Activated T-cell treated with anti-CD3 and anti-CD28 coated beads for 1 hour (primary cell): ENCODE data around the gene INAFM2.

Experiments
- DNase-seq: peaks from one replicate; pipeline ENCODE4 v3.0.0-alpha.2; 2020; ENCODE audit warnings: low read depth

Gene INAFM2

GRCh38 chr15:40287968-40288367 is 35.5 kb upstream of the INAFM2 start:
- no peak for DNase-seq

DNA sequence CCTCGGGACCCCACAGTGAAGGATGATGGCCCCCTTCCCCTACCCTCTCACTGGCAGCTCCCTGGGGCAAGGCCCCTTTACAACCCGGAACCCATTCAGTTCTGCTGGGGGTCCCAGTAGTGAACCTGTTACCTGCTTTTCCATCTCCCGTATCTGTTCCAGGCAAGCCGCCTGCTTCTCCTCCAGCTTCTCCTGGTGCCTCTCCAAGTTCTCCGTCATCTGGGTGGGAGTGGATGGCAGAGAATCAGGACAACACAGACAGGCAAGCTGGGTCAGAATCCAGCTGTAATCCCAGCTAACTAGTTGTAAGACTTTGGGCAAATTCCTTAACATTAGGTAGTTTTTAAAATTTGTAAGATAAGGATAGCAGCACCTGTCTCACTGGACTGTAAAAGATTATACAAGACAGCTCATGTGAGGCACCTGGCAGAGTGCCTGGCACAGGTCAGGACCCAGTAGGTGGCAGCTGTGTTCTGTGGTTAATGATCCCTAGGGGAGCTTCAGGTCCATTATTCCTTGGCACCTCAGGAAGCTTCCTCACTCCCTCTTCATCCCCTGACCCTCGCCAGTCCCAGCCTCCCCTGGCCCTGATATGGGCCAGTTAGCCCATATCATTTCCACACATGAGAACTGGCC is 34.2 kb upstream of the INAFM2 start:
- no peak for DNase-seq

GRCh38 chr15:40290545-40290917 is 33.0 kb upstream of the INAFM2 start:
- no peak for DNase-seq

DNA sequence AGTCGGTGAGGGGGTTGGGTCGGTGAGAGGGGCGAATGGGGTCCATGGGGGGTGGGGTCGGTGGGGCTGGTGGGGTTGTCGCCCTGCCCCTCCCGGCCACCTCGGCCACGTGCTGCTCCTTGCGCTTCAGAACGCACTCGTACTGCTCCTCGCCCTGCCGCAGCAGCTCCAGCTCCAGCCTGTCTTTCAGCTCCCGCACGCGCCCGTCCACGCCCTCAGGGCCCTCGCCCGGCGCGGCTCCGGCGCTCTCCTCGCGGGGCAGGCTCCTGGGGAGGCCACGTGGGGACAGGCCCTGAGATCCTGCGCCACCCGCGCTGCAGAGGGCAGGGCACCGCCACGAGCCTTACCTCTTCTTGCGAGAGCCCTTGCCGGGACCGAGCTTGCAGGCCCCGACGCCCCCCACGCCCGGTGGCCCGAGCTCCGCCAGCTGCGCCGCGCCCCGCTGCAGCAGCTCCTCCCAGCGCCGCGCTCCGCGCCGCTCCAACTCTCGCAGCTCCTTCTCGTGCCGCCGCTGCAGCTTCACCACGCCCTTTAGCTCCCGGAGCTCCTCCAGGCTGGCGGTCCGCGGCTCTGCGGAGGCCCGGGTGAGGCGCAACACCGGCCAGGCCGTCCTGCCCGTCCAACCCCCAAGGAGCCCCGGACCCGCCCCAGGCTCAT is 32.4 kb upstream of the INAFM2 start:
- DNase-seq: no peak

- DNase-seq: no peak
These were observed 31.2 kb upstream of the INAFM2 start for GRCh38 chr15:40292246-40292645.

DNA sequence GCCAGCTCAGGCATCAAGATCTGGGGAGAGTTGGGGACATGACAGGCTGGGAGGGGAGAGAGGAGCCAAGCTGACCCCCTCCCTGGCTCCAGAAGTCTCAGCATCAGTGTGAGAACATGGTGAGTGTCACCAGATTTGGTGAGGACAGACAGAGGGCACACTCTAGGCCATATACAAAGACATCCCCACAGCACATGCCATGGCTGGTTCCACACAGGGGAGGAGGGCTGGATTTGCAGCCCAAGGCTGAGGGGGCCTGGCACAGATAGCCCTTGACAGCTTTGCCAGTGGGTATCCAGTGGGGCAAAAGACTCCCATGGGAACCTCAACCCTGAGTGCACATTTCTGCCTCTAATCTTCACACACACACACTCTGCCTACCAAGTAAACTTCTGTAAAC is 30.5 kb upstream of the INAFM2 start:
- no peak for DNase-seq

- DNase-seq: no peak
These were observed 29.3 kb upstream of the INAFM2 start for GRCh38 chr15:40293905-40294895.

DNA sequence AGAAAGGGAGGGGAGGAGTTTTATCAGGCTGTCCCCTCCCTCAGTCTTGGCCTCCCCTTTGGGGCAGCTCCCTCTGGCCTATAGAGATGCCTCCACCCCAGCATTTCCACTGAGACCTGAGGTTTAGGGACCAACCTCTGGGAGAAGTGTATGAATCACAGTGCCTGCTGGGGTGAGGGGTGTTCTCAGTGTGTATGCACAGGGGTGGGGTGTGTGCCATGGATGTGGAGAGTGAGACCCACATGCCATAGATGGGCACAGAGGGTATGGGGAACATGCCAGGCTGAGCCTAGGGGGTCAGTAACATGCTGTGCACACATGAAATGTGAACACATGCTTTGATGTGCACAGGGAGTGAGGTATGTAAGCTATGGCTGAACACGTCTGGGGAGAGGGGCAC is 28.2 kb upstream of the INAFM2 start:
- DNase-seq: no peak

DNA sequence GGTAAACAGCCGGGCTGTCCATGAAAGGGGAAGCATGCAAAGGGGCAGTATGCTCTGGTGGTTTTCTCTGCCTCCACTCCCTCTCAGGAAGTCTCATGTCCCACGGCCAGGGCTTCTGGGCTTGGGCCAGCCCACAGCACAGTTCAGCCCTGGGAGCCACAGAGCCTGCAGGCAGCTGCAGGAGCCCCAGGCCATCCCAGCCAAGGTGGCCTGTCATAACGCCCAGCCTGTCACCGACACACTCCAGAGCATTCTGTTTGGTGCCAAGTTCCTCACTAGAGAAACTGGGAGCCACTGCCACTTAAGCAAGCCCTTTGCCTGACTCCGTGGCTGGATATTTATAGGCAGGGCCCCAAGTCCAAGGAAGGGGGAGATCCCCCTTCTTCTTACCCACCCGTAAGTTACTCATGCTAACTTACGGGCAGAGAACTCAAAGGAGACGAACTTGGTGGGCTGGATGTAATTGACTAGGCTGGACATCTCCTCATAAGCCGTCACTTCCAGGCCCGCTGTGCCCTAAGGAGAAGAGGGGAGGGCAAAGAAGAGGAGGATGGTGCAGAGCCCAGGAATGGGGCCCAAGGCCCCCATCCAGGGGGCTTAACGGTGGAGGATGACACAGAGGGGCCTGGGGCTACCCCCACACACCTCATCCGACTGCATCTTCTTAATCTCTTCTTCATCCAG is 27.5 kb upstream of the INAFM2 start:
- DNase-seq: no peak

DNA sequence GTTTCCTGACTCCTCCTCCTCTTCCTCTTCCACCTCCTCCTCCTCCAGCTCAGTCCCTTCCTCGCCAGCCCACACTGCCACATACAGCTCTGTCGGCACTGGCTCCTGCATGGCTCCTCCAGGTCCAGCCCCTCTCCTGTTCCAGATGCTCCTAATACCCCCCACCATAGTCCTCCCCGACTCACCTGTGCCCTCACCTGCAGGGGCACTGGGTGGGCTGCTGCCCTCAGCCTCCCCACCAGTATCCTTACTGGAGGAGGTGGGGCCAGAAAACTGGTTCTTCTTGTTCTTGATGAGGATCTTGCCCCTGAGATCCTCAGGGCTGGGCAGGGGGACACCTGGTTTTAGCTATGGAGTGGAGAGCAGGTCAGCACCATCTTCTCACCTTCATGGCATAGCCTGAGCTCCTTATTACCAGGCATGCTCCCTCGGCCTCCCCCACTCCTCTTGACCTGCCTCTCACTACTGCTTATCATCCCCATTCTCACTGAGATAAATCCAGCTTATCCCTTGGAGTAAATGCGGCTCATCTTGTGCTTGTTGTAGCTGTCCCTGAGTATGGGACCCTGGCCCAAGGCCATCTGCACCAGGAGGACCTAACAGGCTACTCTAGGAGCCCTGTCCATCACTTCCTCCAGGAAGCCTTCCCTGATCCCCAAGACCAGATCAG is 26.8 kb upstream of the INAFM2 start:
- no peak for DNase-seq

DNA sequence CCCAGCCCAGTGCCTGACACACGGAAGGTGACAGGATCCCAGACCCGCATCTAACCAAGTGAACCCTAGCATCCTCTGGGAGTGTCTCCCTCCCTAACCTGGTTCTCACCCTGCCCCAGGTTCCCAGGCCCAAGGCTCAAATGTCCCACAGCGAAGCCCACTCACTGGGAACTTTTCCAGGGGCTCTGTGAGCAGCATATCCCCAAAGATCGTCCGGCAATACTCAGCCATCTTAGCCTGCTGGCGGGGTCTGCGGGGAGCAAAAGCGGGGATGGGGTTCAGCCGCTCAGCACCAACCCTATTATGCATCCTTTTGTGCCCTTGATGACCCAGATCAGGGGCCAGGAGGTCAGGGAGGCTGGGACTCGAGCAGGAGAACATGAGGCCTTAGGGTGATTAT is 26.1 kb upstream of the INAFM2 start:
- no peak for DNase-seq

- DNase-seq: no peak
These were observed 25.1 kb upstream of the INAFM2 start for GRCh38 chr15:40298216-40298935.

DNA sequence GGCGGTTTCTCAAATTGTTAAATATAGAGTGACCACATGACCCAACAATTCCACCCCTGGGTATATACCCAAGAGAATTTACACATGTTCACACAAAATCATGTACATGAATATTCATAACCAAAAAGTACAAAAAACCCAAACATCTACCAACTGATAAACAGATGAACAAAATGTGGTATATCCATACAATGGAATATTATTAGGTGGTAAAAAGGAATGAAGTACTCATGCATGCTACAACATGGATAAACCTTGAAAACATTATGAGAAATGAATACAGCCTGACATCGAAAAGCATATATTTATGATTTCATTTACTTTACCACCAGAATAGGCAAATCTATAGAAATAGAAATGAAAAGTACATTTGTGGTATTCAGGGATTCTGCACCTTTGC is 23.1 kb upstream of the INAFM2 start:
- no peak for DNase-seq

GRCh38 chr15:40300771-40301170 is 22.7 kb upstream of the INAFM2 start:
- DNase-seq: no peak

GRCh38 chr15:40301467-40302179 is 21.9 kb upstream of the INAFM2 start:
- DNase-seq: no peak

GRCh38 chr15:40302288-40302886 is 21.1 kb upstream of the INAFM2 start:
- no peak for DNase-seq

DNA sequence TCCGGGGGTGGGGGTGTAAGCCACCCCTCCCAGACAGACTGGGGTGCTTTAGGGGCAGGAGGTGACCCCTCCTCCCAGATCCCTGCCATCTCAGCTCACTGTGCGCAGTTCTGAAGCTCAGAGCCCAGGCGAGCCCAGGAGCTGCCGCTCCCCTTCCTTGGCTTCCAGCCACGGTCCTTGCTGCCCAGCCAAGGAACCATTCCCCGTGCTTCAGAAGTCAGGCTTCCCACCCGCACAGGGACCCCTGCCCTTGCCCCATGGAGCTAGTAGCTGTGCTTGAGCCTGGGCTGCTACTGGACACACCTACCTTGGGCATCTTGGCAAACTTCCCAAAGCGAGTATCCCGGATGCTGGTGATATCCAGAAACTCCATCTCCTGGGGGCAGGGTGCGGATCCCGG is 20.5 kb upstream of the INAFM2 start:
- no peak for DNase-seq

DNA sequence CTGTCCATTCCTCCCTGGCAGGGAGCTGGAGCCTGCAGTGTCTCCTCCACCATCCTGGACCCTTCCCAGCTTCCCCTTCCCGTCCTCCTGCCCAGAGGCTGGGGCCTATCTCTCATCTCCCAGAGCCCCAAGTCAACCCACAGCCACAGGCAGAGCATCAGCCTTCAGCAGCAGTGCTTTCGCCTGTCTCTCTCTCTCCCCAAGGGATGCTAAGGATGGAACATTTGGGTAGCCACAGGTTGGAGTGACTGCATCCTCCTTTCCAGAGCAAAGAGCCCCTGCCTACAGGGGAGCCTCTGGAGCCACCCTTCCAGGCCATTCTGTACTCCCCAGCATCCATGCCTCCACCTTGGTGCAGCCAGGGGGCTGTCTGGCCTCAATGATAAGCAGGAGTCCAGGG is 19.9 kb upstream of the INAFM2 start:
- no peak for DNase-seq

DNA sequence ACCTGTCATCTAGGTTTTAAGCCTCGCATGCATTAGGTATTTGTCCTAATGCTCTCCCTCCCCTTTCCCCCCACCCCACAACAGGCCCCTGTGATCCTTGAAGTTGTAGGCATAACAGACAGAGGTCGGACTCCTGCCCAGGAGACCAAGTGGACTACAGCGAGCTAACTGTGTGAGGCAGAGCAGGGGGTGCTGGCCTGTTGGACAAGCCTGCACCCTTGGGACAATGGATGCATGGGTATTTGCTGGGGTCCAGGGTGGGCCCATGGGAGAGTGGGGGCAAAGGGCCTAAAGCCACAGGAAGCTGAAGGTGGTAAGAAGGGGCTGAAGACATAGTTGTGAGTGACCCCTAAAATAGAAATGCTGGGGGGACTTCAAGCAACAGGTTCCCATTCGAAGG is 18.2 kb upstream of the INAFM2 start:
- no peak for DNase-seq

DNA sequence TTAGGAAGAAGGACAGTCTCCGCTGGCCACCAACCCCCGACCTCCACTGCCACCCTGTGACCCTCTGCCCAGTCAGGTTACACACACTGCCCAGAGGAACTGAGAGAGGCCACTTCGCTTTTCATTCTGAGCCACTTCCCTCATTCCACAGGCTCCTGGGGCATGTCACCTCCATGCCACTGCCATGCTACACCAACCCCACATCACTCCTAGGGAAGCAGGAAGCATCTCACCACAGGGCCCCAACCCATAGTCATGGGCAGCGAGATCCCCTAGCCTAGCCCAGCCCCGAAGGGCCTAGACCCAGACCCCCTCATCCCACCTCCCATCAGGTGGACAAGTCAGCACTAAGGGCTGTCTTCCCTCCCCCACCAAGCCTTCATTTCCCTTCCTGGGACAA is 17.1 kb upstream of the INAFM2 start:
- DNase-seq: no peak
